GM18511 (cell line): ENCODE data around the gene NDC80.
"Not testable (repeated sequence)": the region's sequence is repeated elsewhere in the genome, so short reads cannot be mapped to it uniquely, and the experiment has no call there.

ENCODE experiments used
- ATAC-seq: cut with Tn5 transposase; IDR thresholded peaks from one replicate; pipeline ENCODE4 v1.9.1; 2021; ENCODE audit warnings: mild to moderate bottlenecking, moderate library complexity; ENCODE audit not compliant: unreplicated experiment

NDC80 gene

DNA sequence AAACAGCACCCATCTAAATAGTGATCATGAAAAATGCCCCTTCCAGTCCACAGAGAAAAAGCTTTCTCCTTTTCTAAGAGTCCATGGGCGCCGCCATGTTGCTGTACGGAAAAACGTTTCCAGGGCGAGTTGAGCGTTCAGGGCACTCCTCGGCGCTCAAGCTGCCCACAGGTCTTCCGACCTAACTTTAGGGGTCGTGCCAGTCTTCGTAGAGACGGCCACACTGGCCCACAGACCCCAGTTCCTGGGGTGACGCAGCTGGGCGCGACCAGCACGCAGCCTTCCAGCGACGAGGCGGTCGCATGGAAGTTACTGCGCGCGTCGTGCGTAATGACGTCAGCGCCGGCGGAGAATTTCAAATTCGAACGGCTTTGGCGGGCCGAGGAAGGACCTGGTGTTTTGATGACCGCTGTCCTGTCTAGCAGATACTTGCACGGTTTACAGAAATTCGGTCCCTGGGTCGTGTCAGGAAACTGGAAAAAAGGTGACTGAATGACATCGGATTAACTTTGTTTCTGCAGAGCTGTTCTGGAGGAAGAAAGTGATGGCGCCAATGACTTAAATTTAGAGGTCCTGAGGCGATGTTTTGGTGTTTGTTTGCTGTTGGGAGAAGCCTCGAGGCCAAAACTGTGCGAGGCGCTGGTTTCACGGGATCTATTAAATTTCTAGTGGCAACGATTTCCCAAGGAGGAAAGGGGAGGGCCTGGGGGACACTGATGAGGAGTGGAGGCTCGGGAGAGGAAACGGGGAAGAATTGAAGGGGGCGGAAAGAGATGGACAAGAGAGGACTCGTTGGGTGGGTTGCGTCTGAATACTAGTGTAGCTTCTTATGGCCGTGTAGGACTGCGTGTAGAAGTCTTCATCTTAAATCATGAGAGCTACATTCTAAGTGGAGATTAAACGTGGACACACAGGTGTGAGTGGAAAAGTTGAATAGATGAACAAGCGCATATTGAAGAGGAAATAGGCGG is at the start of gene NDC80, which contains the start of gene METTL4:
Gene NDC80 (plus strand): TSS at position 358 of the 971 bp plus-strand sequence. CDS start 1,429 bp downstream, outside the sequence.
Gene METTL4 (minus strand): TSS at position 306 of the 971 bp plus-strand sequence. CDS start 4,289 bp downstream, outside the sequence.
- ATAC-seq = peak; percentile 76

DNA sequence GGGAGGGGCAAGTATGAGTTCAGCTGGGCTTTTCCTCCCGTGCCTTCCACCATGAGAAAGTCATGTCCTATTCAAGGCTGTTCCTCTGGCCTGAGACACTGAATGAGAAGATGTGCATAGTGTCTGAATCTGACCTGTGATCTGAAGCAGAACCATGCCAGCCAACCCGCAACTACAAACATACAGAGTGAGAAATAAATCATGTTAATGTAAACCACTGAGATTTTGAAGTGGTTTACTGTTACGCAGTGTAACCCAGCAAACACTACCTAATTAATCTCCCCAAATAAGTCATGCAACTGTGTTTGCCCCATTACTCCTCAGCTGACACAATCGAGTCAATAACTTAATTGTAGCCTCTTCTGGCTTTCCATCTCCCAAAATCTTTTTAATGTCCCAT is 49.2 kb upstream of the NDC80 start:
- peak; percentile 63 for ATAC-seq

DNA sequence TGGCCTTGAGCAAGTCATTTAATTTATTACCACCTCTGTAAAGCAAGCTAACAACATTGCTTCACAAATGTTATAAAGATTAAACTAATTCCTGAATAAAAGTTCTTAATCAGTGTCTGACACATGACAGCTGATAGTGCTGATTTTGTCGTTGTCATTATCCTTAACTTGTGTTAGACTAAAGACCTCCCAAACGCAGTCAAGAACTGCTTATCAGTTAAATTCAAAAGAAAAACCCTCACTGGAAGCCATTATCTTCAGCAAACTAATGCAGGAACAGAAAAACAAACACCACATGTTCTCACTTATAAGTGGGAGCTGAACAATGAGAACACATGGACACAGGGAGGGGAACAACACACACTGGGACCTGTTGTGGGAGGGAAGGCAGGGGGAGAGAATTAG is 46.6 kb upstream of the NDC80 start:
- ATAC-seq = not testable (repeated sequence)

DNA sequence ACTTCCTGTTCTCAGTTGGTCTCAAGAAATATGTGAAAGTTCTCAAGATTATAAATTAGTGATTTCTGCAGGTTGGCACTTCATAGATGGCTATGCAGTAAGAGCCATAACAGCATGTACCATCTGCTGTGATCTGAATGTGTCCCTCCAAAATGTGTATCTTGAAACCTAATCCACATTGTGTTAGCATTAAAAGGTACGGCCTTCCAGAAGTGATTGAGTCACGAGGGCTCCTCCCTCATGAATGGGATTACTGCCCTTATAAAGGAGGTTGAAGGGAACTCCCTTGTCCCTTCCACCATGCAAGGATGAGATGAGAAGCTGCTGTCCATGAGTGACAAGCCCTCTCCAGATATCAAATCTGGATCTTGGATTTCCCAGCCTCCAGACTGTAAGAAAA is 45.0 kb upstream of the NDC80 start:
- ATAC-seq = no peak

DNA sequence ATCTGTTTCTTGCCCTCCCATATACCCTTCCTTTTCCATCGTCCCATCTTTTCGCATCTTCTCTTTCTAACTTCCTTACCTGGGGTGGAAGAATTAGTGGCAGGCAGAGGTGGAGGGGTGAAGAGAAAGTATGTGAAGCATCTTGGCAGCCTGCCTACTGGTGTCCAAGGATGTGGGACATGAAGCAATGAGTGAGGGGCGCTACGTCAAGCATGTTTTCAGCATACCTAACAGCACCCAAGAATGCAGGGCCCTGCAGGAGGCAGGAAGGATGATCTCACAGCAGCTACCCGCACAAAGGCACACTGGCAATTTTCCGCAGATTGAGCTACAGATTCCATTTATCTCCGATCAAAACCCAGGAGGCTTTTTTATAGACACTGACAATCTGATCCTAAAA is 42.2 kb upstream of the NDC80 start:
- ATAC-seq = no peak

DNA sequence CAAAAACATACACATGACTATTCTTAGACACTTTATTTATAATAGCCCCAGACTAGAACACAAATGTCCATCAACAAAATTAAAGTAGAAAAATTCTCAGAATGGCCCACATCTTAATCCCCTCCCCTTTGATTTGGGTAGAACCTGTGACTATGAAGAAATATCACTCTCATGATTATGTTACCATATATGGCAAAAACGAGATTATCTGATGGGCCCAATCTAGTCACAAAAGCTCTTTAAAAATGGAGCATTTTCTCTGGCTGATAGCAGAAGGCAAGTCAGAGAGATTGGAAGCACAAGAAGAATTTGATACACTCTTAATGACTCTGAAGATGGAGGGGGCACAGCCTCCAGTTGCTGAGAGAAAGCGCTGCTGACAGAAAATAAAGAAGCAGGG is 39.6 kb upstream of the NDC80 start:
- ATAC-seq = no peak

DNA sequence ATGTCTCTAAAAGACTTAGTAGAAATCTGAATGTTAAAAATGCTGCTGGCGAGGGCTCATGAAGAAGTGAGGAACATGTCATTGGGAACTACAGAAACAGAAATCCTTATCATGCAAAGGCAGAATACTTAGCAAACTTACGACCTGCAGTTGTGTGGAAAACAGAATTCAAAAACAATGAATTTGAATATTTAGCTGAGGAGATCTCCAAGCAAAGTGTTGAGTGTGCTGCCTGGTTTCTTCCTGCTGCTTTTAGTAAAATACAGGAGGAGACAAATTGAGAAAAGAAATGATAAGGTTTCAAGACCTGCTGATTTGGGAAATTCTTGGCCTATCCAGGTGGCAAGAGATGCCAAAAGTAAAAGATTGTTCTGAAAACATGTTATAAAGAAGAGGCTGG is 38.6 kb upstream of the NDC80 start:
- ATAC-seq = no peak

DNA sequence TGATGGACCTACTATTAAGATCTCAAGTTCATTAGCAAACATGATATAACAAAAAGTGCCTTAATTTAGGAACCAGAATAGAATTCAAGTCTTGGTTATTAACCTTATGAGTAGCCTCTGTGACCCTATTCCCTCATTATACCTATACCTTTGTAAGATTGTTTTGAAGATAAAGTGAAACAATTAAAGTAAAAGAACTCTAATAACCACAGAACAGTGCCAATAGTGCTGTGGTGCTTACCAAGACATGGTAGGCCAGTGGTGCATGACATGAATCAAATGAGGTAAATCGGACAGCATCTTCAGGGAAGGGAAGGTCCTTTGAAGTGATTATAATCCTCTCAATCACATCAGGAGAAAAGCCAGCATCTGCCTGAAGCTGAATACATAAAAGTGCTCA is 36.5 kb upstream of the NDC80 start:
- peak; percentile 61 for ATAC-seq

DNA sequence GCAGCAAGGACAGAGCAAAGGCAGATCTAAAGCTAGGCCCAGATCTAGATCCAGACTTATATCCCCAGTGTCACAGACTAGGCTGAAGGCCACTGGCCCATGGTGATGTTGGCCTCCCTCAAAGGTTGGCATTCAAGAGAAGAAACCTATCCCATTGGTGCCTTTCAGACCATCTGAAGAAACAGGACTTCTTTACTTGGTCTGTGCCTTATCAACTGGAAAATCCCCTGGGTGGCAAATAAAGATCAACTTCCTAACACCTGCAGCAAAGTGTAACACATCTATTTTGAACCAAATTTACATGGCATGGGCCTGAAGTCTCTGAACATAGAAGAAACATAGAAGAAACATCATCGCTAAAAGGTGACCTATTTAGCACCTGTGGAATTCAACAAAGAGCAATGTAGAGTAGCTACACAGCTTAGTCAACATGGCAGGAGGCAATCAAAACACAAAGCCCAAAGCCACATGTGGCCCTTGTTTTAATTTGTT is 35.9 kb upstream of the NDC80 start:
- ATAC-seq = peak; percentile 38

DNA sequence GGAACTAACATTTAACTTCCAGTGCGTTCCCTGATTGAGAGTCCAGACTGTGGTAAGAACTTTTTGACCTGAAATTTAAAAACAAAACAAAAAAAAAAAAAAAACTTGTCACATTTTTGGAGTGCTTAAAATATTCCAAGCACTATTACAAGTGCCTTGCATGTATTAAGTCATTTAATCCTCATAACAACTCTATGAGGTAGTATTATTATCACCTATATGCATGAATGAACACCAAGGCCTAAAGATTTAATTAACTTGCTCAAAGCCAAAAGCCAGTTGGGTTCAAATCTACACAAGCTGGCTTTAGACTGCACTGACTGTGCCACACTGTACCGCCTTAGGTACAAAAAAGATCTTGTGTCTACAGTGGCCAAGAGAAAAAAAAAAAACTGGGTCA is 35.3 kb upstream of the NDC80 start:
- ATAC-seq = no peak

DNA sequence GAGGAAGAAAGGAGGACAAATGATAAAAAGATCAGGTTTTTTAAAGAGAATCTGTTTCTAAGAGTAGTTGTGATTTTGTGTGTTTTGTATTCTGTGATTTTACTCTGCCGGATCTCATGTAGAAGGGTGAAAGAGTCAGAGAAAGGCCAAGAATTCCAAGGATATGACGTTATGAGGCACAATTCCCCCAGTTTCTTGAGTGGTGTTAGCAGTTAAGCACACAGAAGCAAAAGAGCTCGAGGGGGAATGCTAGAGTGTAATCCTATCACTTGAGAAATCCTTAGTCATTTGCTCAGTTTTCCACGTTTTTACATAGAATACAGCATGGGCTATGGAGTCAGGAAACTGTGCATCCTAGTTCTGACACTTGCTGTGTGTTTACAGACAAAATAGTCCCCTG is 34.9 kb upstream of the NDC80 start:
- ATAC-seq = no peak

DNA sequence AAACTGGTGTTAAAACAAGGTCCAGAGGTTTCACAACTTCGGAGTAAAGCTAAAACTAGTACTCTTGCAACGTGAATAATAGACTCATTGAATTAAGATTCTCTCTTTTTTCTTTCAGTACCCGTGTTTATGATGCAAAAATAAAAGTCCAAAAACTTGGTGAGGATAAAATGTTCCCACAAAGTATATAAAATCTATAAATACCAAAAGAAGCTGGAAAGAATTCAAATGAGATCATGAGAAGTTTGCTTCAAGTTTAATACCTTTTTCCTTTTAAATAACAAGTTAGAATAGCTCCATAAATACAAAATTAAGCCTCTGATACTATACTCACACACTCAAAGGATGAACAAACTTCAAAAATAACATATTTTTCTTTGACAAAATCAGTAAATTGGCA is 34.1 kb upstream of the NDC80 start:
- no peak for ATAC-seq

DNA sequence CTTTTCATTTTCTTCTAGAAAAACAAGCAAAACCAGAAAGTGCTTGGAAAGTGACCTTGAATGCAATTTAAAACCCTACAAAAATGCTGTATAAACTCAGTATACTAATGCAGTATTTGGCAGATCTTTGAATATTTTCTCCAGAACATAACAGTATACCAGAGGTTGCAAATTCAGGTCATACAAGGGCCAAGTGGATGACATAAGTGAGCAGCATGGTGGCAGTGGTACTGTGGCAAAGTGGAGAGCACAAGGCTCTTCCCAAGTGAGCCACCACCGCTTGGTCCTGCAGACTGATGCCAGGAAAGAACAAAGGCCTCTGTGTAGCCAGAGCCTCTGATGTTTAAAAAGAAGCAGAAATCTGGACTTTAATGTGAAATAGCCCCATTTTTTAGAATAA is 33.1 kb upstream of the NDC80 start:
- ATAC-seq = no peak

DNA sequence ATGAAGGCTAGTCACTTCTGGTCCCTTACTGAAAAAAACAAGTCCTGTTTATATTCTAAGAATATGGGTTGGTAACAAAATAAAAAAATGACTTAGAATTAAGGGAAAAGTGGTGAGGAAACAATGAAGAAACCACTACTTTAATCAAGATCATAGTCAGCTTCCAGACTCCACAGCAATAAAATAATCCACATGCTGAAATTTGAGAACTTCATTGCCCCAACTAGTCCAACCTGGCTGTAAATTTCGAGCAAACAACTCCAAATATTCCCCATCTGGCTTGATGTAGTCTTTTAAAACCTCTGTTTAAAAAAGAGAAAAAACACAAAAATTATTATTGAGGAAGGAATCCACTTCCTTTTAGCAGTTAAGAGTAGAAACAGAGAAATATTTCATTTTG is 32.5 kb upstream of the NDC80 start:
- no peak for ATAC-seq

DNA sequence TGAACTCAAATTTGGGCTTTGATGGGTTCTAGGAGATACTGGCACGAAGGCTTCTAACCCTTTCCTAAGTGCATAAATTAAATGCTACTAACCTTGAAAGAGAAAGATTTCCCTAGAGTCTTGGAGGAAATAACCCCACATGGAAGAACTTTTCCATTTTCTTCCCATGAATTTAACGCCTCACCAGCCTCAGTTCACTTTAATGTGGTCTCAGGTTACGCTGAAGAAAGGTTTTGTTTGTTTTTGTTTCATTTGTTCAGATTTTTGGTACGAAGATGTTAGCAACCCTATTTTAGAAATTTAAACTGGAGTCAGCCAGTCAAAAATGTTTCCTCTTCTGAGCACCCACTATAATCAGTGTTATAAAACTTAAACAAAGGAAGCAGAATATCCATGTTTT is 30.8 kb upstream of the NDC80 start:
- ATAC-seq = no peak

DNA sequence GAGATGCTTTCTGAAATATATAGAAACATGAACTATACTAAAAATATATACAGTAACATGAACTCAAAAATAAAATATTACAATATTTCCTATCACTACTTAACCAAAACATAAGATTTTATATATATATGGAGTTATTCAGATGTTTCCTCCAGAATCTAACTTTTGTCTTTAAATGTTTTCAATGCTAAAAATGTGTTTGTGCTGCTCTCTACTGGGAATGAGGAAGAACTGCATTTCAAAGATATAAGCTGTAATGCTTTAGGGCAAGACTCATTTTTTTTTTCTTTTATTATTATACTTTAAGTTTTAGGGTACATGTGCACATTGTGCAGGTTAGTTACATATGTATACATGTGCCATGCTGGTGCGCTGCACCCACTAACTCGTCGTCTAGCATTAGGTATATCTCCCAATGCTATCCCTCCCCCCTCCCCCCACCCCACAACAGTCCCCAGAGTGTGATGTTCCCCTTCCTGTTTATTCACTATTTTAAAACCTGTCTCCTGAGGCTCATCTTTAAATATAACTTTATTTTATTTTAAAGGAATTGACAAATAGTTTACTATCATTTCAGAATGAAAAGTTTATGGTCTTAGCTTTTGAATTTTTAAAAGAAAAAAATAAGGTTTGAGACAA is 29.3 kb upstream of the NDC80 start:
- ATAC-seq = peak; percentile 68

DNA sequence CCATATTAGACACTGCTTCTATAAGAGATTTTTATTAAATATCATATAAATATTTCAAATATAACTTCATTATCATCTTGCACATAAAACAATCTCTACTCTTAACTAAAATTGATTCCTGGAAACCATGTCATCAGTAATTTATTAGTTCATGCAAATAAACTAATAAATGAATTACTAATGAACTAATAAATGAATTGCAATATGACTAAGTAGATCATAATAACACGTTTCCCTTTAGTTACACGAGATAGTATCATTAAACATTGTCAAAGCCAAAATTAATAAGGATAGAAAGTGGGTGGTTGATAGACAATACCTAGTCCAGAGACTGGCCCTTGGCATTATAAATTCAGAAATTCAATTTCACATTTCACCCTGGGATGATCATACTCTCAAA is 26.2 kb upstream of the NDC80 start:
- no peak for ATAC-seq

DNA sequence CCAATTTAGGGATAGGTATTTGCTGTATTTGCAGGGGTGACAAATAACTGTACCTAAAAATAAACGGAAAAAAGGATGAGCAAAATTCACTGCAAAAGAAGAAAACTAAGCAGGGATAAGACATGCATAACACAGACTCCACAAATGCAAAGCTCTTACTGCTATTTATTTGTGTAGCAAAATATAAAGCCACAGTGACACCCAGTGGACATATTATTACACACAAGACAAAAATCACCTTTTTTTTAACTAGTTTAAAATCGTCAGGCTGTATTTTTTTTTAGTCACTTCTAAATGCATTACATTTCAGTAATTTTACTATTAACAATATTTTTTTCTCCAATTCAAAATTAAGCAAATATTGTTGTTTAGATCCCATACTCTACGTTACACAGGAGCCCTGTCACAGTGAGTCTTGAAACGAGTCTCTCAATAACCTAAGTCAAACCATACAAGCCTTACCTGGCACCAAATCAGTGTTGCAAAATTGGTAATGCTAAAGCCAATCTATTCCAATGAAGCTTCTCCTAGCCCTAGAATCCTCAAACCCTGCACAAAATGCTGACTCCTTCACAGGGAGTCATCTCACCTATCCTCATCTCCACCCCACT is 23.8 kb upstream of the NDC80 start:
- ATAC-seq = peak; percentile 63

DNA sequence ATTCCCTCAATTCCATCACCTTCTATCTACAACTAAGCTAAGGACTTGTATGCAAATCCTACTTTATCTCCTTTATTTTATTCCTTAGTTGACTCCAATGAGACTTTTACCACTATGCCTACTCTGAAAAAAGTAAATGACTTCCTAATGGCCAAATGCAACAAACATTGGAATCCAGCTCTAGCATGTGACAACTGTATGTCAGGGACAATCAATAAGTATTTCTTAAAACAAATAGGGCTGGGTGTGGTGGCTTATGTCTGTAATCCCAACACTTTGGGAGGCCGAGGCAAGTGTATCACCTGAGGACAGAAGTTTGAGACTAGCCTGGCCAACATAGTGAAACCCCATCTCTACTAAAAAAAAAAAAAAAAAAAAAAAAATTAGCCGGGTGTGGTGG is 21.9 kb upstream of the NDC80 start:
- no peak for ATAC-seq

DNA sequence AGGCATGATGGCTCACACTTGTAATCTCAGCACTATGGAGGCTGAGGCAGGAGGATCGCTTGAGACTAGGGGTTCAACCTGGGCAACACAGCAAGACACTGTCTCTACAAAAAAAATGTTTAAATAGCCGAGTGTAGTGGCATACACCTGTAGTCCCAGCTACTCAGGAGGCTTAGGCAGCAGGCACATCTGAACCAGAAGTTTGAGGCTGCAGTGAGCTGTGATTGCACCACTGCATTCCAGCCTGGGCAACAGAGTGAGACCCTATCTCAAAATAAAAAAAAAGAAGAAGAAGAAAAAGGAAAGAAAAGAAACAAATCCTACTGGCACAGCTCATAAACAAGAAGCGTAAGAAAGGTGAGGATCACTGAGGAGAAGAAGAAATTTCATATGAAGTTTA is 19.9 kb upstream of the NDC80 start:
- ATAC-seq = no peak

DNA sequence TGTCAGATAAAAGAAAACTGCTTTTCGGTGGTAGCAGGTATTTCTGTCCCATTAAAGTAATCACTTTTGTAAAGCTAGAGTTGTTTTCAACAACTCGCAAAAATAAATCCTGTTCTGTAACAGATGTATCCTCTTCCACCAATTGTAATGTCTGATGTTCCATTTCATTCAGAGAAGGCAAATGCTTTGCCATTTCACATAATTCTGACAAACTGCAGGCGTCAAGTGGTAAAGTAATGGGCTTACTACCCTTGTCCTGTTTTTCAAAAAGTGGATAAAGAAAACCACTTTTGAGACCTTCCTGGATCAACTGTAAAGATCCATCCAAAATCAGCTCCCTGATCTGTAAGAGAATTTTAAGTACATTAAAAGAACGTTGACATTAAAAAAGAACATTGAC is 16.7 kb upstream of the NDC80 start:
- ATAC-seq = no peak

DNA sequence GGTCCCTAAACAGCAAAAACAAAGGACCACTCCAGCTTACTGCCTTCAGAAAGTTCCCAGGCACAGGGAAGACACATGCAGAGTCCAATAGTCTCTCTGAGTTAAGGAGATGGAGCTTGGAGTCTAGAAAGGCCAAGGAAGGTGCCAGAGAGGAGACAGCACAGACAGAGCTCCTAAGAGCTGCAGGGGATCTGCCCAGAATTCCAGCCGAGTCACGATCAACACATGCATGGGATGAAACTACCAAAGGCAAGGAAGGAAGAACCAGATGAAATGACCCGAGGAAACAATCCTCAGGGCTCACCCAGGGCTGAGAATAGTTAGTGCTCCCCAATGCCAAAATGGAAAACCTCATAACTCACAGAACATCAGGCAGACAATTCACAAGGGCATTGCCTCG is 15.5 kb upstream of the NDC80 start:
- no peak for ATAC-seq
